Heart left ventricle (tissue), 13 donors: ENCODE measurements around the gene ALK.

Experiments
- POLR2A ChIP-seq, 2 donors: fragments of 450-650 bp; IDR thresholded peaks; one replicate each; pipeline ENCODE4 v1.6.1; 2017; ENCODE audit warnings: antibody characterized with exemption in 2 of 2, mild to moderate bottlenecking in 2 of 2, moderate library complexity in 2 of 2
- TF ChIP-seq, protein P1 (sequence below), 12 donors: fragments of 200-600 bp; sonication (generic) in 4 of 12; IDR thresholded peaks; one replicate each; pipeline versions ENCODE4 v1.5.0 to v1.8.0; 2018 to 2022; ENCODE audit warnings: antibody characterized with exemption in 12 of 12, mild to moderate bottlenecking in 5 of 12
- donor health status: ischemic (EF 13 %, LVEDD 7.1; RV severe dilation, severe dysfunction).
- donor health status: DM: no; HTN: yes; CAD: no.
- donor health status: DM: no; HTN: no; CAD: no.
- donor health status: ischemic (EF 25% LVEDD 6.9; RV normal size, moderate dysfunction).
- donor health status: ischemic (EF 25% LVEDD 5.7; RV mildly dilated, moderate dysfunction).
- donor health status: ischemic (EF 35%, LVEDD 5.7; RV mildly dilated, moderate dysfunction).
- donor health status: nonischemic (EF 11% LVEDD 7.7; RV severe dilation, severe dysfunction).
- donor health status: DM: yes; HTN: yes; CAD: no.
- donor health status: PGD.
- donor health status: ischemic (EF 29% LVEDD 5.4; RV normal size, mild dysfunction).
- donor health status: nonischemic (EF 23%, LVEDD 6.1; RV moderate dilation, normal function).

DNA sequence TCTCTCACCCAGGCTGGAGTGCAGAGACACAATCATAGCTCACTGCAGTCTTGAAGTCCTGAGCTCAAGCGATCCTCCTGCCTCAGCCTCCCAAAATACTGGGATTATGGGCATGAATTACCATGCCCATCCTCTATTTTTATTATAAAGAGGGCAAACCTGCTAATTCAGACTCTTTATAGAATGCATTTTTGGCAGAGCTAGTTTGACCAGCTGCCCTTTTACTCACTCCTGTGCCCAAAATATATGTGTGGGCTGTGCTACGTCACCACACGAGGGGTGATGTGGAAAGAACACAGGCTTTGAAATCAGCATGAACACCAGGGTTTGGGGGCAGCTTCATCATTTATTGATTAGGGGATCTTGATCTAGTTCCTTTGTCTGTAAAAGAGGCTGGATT lies 668.4 kb downstream of the ALK start:
- TF ChIP-seq, protein P1, sequence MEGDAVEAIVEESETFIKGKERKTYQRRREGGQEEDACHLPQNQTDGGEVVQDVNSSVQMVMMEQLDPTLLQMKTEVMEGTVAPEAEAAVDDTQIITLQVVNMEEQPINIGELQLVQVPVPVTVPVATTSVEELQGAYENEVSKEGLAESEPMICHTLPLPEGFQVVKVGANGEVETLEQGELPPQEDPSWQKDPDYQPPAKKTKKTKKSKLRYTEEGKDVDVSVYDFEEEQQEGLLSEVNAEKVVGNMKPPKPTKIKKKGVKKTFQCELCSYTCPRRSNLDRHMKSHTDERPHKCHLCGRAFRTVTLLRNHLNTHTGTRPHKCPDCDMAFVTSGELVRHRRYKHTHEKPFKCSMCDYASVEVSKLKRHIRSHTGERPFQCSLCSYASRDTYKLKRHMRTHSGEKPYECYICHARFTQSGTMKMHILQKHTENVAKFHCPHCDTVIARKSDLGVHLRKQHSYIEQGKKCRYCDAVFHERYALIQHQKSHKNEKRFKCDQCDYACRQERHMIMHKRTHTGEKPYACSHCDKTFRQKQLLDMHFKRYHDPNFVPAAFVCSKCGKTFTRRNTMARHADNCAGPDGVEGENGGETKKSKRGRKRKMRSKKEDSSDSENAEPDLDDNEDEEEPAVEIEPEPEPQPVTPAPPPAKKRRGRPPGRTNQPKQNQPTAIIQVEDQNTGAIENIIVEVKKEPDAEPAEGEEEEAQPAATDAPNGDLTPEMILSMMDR (IDR thresholded peaks at IDR 0.05), result no peak
- no peak for TF ChIP-seq POLR2A (IDR thresholded peaks at IDR 0.05)
